B cell (primary cell): ENCODE data around the gene L3HYPDH. TPM values are rescaled to one million over a fixed set of nuclear protein-coding genes. Genes with fewer than 3 reads are reported as not detected.

Experiments used
- ATAC-seq: fragments of 200-7000 bp; cut with Tn5 transposase; one replicate; pipeline ENCODE4 v1.10.0; 2021; ENCODE audit warnings: low read depth, mild to moderate bottlenecking, moderate number of reproducible peaks, moderate library complexity
- CTCF ChIA-PET: fragments of 350-600 bp; sonication (Branson Sonifier 250); formaldehyde crosslinking; loops from one replicate; lab custom pipeline; 2021; ENCODE audit warnings: antibody characterized with exemption, inconsistent platforms; lab: Charles Lee
- POLR2A ChIA-PET: fragments of 350-600 bp; sonication (Branson Sonifier 250); formaldehyde crosslinking; loops from one replicate; lab custom pipeline; 2021; ENCODE audit warnings: antibody characterized with exemption; lab: Charles Lee
- DNase-seq: peaks from one replicate; pipeline ENCODE4 v3.0.0; 2013
- H2AFZ ChIP-seq: 2 replicates; pipeline ENCODE4 v1.6.1; 2012; ENCODE audit warnings: mild to moderate bottlenecking, low read depth, low read length; ENCODE audit not compliant: insufficient read depth, poor library complexity, severe bottlenecking
- H3K27ac ChIP-seq, 2 donors: 1 replicate in 1 of 2; 2 replicates in 1 of 2; pipeline ENCODE4 v1.5.1; 2012 to 2013; ENCODE audit warnings: low read length in 2 of 2, mild to moderate bottlenecking in 2 of 2, moderate library complexity in 1 of 2
- H3K27me3 ChIP-seq, 4 experiments: fragments of 200-600 bp in 1 of 4; sonication (generic) in 1 of 4; replicated peaks in 1 of 4; 1 replicate in 2 of 4; 2 replicates in 2 of 4; pipeline versions ENCODE4 v1.6.1 to v1.7.0; 2013 to 2016; ENCODE audit warnings: low read length in 3 of 4, mild to moderate bottlenecking in 2 of 4, mixed read lengths in 1 of 4, moderate library complexity in 1 of 4; ENCODE audit not compliant: insufficient read depth in 4 of 4, control insufficient read depth in 3 of 4; ENCODE audit errors: control extremely low read depth in 1 of 4
- H3K36me3 ChIP-seq, 2 experiments: replicated peaks in 1 of 2; 1 replicate in 1 of 2; 2 replicates in 1 of 2; pipeline versions ENCODE4 v1.6.1 to v1.7.1; 2013; ENCODE audit warnings: low read length in 1 of 2; ENCODE audit not compliant: insufficient read depth in 2 of 2, control insufficient read depth in 1 of 2; ENCODE audit errors: control extremely low read depth in 1 of 2, extremely low read depth in 1 of 2
- H3K4me1 ChIP-seq, 2 donors: fragments of 200-600 bp in 1 of 2; sonication (generic) in 1 of 2; 1 replicate in 1 of 2; 2 replicates in 1 of 2; pipeline versions ENCODE4 v1.5.1 to v1.6.1; 2013 to 2017; ENCODE audit warnings: low read length in 2 of 2; ENCODE audit not compliant: control insufficient read depth in 2 of 2, insufficient read depth in 2 of 2
- H3K4me2 ChIP-seq: replicated peaks from 2 replicates; pipeline ENCODE3; 2012; ENCODE audit warnings: mild to moderate bottlenecking, low read depth, low read length; ENCODE audit not compliant: poor library complexity, severe bottlenecking
- H3K4me3 ChIP-seq, 5 experiments: fragments of 200-600 bp in 1 of 5; sonication (generic) in 1 of 5; 1 replicate in 3 of 5; 2 replicates in 2 of 5; pipeline versions ENCODE4 v1.5.1 to v1.7.0; 2011 to 2016; ENCODE audit warnings: low read length in 4 of 5, mild to moderate bottlenecking in 4 of 5, low read depth in 2 of 5, control low read depth in 1 of 5, moderate library complexity in 1 of 5; ENCODE audit not compliant: insufficient read depth in 1 of 5; ENCODE audit errors: control extremely low read depth in 1 of 5, extremely low read depth in 1 of 5
- H3K79me2 ChIP-seq: fragments of 200-600 bp; sonication (generic); one replicate; pipeline ENCODE4 v1.6.0; 2016; ENCODE audit warnings: low read length; ENCODE audit not compliant: control insufficient read depth, insufficient read depth
- H3K9ac ChIP-seq: fragments of 200-600 bp; sonication (generic); 2 replicates; pipeline ENCODE4 v1.6.1; 2017; ENCODE audit warnings: mild to moderate bottlenecking, low read length, moderate library complexity
- H3K9me3 ChIP-seq, 3 donors: one replicate each; pipeline versions ENCODE4 v1.6.1 to v1.7.1; 2013; ENCODE audit warnings: low read length in 2 of 3; ENCODE audit not compliant: control insufficient read depth in 2 of 3, insufficient read depth in 1 of 3; ENCODE audit errors: control extremely low read depth in 1 of 3
- H4K20me1 ChIP-seq: 2 replicates; pipeline ENCODE4 v1.6.0; 2012; ENCODE audit warnings: mild to moderate bottlenecking, low read length; ENCODE audit not compliant: insufficient read depth, control insufficient read depth, poor library complexity, severe bottlenecking
- H3K27ac Mint-ChIP-seq: one replicate; pipeline ENCODE4 v1.8.0; 2021; ENCODE audit warnings: mixed read lengths
- H3K27me3 Mint-ChIP-seq: one replicate; pipeline ENCODE4 v1.8.0; 2021; ENCODE audit warnings: mixed read lengths
- H3K4me1 Mint-ChIP-seq: one replicate; pipeline ENCODE4 v1.8.0; 2021; ENCODE audit warnings: mixed read lengths
- H3K4me3 Mint-ChIP-seq: one replicate; pipeline ENCODE4 v1.8.0; 2021; ENCODE audit warnings: mixed read lengths
- H3K9me3 Mint-ChIP-seq: one replicate; pipeline ENCODE4 v1.8.0; 2022; ENCODE audit warnings: mixed read lengths; ENCODE audit not compliant: insufficient read depth
- EZH2 ChIP-seq: IDR thresholded peaks from 2 replicates; pipeline ENCODE4 v1.6.1; 2012; ENCODE audit warnings: borderline replicate concordance, low read depth, mild to moderate bottlenecking, moderate library complexity, low read length; ENCODE audit not compliant: insufficient read depth, poor library complexity, severe bottlenecking
- WGBS: methylation state at CpG from one replicate; pipeline ENCODE4 v1.1.5; 2013; ENCODE audit warnings: missing lambda C conversion rate; ENCODE audit not compliant: insufficient coverage; 5-methylcytosine and 5-hydroxymethylcytosine counted together
- intact Hi-C: fragments of 100-400 bp; cut with micrococcal nuclease; formaldehyde crosslinking; loops from one replicate; pipeline ENCODE4 v1.10.0; 2022
- polyA plus RNA-seq: library from polyadenylated mRNA; depleted of rRNA; stranded (reverse); fragments of >200 nt; gene quantifications from 2 replicates; pipeline ENCODE4 v1.2.3, GENCODE V29; 2012
- total RNA-seq, 2 donors: library from RNA; stranded (reverse); fragments of 120-200 nt in 1 of 2; gene quantifications; 1 replicate in 1 of 2; 2 replicates in 1 of 2; pipeline versions ENCODE4 v1.2.3 to v1.2.4, GENCODE V29; 2013 to 2022
- TF ChIP-seq, protein P1 (sequence below): fragments of 200-600 bp; IDR thresholded peaks from one replicate; pipeline ENCODE4 v1.8.0; 2022; ENCODE audit warnings: antibody characterized with exemption, mild to moderate bottlenecking

L3HYPDH gene
- total and polyA plus RNA-seq, 2 donors (not counting 1 experiment from before 2014, with no cell fraction given), result 74.5 to 126 TPM

DNA sequence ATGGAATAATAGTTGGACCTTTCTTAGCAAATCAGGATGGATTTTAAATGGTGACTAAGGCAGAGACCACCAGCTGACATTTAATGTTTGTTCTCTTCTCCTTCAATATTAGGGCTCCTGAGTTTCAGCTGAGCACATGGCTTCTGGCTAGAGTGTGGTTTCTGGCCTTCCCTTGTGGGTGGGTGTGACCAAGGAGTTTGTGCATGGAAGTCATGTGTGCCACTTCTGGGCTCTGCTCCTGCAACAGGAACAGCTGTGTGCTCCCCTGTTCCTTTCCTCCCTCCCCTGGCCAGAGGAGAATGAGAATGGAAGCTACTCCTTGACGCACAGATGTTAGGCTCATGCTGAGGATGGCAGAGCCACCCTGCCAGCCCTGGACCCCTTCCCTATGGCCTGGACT, 48.2 kb upstream of the L3HYPDH start:
- POLR2A ChIA-PET, result no interaction called here
- H3K27me3 ChIP-seq, result peaks cover 0 to 8% (median 3%) of the 10 kb centered on the region in 4 experiments
- no peak for DNase-seq

DNA sequence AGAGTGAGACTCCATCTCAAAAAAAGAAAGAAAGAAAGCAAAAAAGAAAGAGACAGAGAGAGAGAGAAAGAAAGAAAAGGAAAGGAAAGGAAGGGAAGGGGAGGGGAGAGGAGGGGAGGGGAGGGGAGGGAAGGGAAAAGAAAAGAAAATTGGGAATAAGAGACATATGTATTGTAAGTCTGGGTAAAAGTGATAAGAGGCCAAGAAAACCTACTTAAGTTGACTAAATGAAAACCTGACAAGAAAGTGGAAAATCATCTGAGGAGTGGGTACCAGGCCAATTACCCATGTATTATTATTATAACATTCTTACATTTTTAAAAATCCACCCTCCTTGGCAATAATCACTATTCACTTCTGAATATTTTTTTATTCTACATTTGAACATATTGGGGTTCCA, 46.1 kb upstream of the L3HYPDH start:
- H3K4me3 Mint-ChIP-seq, result no peak overlapping the region

More for the DNA sequence above, 48.2 kb upstream of the L3HYPDH start:
- H3K4me2 ChIP-seq, result no peak overlapping the region
- Mint-ChIP-seq H3K4me1 (no peaks in the 10 kb centered on the region), H3K27me3 (peaks cover 20% of the 10 kb centered on the region), H3K4me3 (no peak overlapping the region), H3K9me3 (peaks cover 2% of the 10 kb centered on the region), H3K27ac (no peak overlapping the region)
- TF ChIP-seq, protein P1, sequence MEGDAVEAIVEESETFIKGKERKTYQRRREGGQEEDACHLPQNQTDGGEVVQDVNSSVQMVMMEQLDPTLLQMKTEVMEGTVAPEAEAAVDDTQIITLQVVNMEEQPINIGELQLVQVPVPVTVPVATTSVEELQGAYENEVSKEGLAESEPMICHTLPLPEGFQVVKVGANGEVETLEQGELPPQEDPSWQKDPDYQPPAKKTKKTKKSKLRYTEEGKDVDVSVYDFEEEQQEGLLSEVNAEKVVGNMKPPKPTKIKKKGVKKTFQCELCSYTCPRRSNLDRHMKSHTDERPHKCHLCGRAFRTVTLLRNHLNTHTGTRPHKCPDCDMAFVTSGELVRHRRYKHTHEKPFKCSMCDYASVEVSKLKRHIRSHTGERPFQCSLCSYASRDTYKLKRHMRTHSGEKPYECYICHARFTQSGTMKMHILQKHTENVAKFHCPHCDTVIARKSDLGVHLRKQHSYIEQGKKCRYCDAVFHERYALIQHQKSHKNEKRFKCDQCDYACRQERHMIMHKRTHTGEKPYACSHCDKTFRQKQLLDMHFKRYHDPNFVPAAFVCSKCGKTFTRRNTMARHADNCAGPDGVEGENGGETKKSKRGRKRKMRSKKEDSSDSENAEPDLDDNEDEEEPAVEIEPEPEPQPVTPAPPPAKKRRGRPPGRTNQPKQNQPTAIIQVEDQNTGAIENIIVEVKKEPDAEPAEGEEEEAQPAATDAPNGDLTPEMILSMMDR, result no peak
- no peak for TF ChIP-seq EZH2
- no peaks in the 10 kb centered on the region for H3K36me3 ChIP-seq
- H3K9me3 ChIP-seq, result no peaks in the 10 kb centered on the region
- no peaks in the 10 kb centered on the region for H3K4me1 ChIP-seq
- CTCF ChIA-PET, result no interaction called here
- no peaks in the 10 kb centered on the region for H3K79me2 ChIP-seq
- no peaks in the 10 kb centered on the region for H4K20me1 ChIP-seq
- intact Hi-C loops, result no loop called here
- WGBS, result 67% methylated on average over 1 of the region's 1 CpG
- H3K4me3 ChIP-seq, result no peak overlapping the region
- H2AFZ ChIP-seq, result no peak overlapping the region
- H3K27ac ChIP-seq, result no peak overlapping the region
- H3K9ac ChIP-seq, result no peak overlapping the region
- ATAC-seq, result no peak

More for the DNA sequence above, 46.1 kb upstream of the L3HYPDH start:
- Histone ChIP-seq H3K4me3 (no peak overlapping the region), H3K4me1 (no peaks in the 10 kb centered on the region), H3K9ac (no peak overlapping the region), H3K4me2 (no peak overlapping the region), H3K27me3 (peaks cover 0 to 8% (median 3%) of the 10 kb centered on the region in 4 experiments), H4K20me1 (no peaks in the 10 kb centered on the region), H3K79me2 (no peaks in the 10 kb centered on the region), H2AFZ (no peak overlapping the region), H3K36me3 (no peaks in the 10 kb centered on the region), H3K9me3 (no peaks in the 10 kb centered on the region), H3K27ac (no peak overlapping the region)
- Mint-ChIP-seq H3K27me3 (peaks cover 16% of the 10 kb centered on the region), H3K27ac (no peak overlapping the region), H3K4me1 (no peaks in the 10 kb centered on the region), H3K9me3 (peaks cover 2% of the 10 kb centered on the region)
- CTCF ChIA-PET, result no interaction called here
- no peak for DNase-seq
- intact Hi-C loops, result no loop called here
- POLR2A ChIA-PET, result no interaction called here
- ATAC-seq, result no peak
- TF ChIP-seq, protein P1, result no peak
- TF ChIP-seq EZH2, result no peak
